HepG2 (cell line): ENCODE results near the gene PPP4C. TPM values are rescaled to one million over a fixed set of nuclear protein-coding genes. Genes with fewer than 3 reads are reported as not detected.

Source experiments
- GTF2F1 ChIP-seq: fragments of 150-350 bp; IDR thresholded peaks from 2 replicates; pipeline ENCODE4 v1.6.1; 2014; ENCODE audit warnings: low read length
- HOXA7 ChIP-seq: sonication (generic); formaldehyde crosslinking; IDR thresholded peaks from 2 replicates; pipeline ENCODE4 v1.8.1; 2022; ENCODE audit warnings: mild to moderate bottlenecking, missing genetic modification reagents, moderate library complexity
- KIAA2018 ChIP-seq: sonication (generic); formaldehyde crosslinking; IDR thresholded peaks from 2 replicates; pipeline ENCODE4 v1.5.0; 2020; ENCODE audit warnings: mild to moderate bottlenecking, missing genetic modification reagents, borderline replicate concordance
- NCOR1 ChIP-seq: fragments of 200-600 bp; sonication (generic); IDR thresholded peaks from 2 replicates; pipeline ENCODE4 v1.7.0; 2017; ENCODE audit warnings: antibody characterized with exemption, low read length, borderline replicate concordance
- SNAPC4 ChIP-seq: sonication (generic); formaldehyde crosslinking; IDR thresholded peaks from 2 replicates; pipeline ENCODE4 v1.4.0; 2020; ENCODE audit warnings: mild to moderate bottlenecking, missing genetic modification reagents
- XRCC5 ChIP-seq: fragments of 200-400 bp; formaldehyde crosslinking; optimal IDR thresholded peaks from 2 replicates; pipeline ENCODE3; 2017; ENCODE audit warnings: mild to moderate bottlenecking, low read length
- ZNF138 ChIP-seq: sonication (generic); formaldehyde crosslinking; IDR thresholded peaks from 2 replicates; pipeline ENCODE4 v1.5.0; 2020; ENCODE audit warnings: mild to moderate bottlenecking, low read depth, missing genetic modification reagents
- ZNF343 ChIP-seq: sonication (generic); formaldehyde crosslinking; IDR thresholded peaks from 2 replicates; pipeline ENCODE4 v1.4.0; 2020; ENCODE audit warnings: mild to moderate bottlenecking, missing genetic modification reagents
- ZNF687 ChIP-seq: sonication (generic); formaldehyde crosslinking; IDR thresholded peaks from 2 replicates; pipeline ENCODE4 v1.5.1; 2020; ENCODE audit warnings: mild to moderate bottlenecking, missing genetic modification reagents, moderate library complexity
- polyA plus RNA-seq, 8 experiments: library from polyadenylated mRNA; depleted of rRNA in 3 of 8; stranded (reverse) in 7 of 8; unstranded in 1 of 8; fragments of >200 nt; fragmentation: Illumina TruSeq in 4 of 8; extraction: Trizol in 4 of 8; gene quantifications; 2 replicates each; pipeline versions ENCODE4 v1.2.1 to v1.2.3, GENCODE V29; 2011 to 2016; ENCODE audit warnings: low read depth in 4 of 8, missing spikeins in 1 of 8, mixed read lengths in 1 of 8; ENCODE audit not compliant: insufficient read depth in 1 of 8
- total RNA-seq, 5 experiments: library from RNA; depleted of rRNA; stranded (reverse); fragments of >200 nt; fragmentation: Illumina TruSeq; extraction: Trizol; gene quantifications; 2 replicates each; pipeline ENCODE4 v1.2.3, GENCODE V29; 2016; ENCODE audit warnings: low read depth in 1 of 5

PPP4C gene
- total and polyA plus RNA-seq, 2 of the 13 experiments (the other 11 are each of a cell fraction or from before 2014, with no cell fraction given) = 176 to 220 TPM

GRCh38 chr16:30091474-30092372 is 15.9 kb downstream of the PPP4C start, which contains the start of gene TBX6 (continued):
- TF ChIP-seq SNAPC4 (CRISPR knock-in tag) (no peak; the same call in 1 of the 2 replicates), NCOR1 (no peak), ZNF138 (0 out of 2 replicates have a peak, but pooled peaks have one; percentile 66), XRCC5 (peak; percentile 95), HOXA7 (CRISPR knock-in tag) (no peak), KIAA2018 (CRISPR knock-in tag) (no peak), GTF2F1 (no peak), ZNF343 (CRISPR knock-in tag) (no peak; the same call in 1 of the 2 replicates), ZNF687 (peak; percentile 94)
